ENCODE measurements around the gene DHX8.
"Not testable (repeated sequence)": the region's sequence is repeated elsewhere in the genome, so short reads cannot be mapped to it uniquely, and the experiment has no call there.

Gene DHX8

GRCh38 chr17:43483674-43484551 is at the start of gene DHX8:
DHX8 (plus strand) TSS chr17:43483975; CDS start chr17:43484038, 63 bp downstream.
- peak; percentile 97 for DNase-seq

GRCh38 chr17:43434902-43435319 is 48.9 kb upstream of the DHX8 start:
- no peak for DNase-seq

DNA sequence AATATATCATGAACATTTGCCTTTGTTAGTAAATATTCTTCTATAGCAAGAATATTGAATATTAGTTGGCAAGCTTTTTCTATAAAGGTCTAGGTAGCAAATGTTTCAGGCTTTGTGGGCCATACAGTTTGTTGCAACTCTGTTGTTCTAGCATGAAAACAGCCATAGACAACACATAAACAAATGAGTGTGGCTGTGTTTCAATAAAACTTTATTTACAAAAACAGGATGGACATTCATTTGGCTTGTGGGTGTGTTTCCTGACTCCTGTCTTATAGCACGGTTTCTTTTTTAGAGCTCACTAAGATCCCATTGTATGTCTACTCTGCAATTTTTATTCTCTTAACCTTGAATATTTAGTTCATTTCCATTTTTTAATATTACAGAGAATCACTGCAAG is 46.0 kb upstream of the DHX8 start:
- DNase-seq, result no peak

DNA sequence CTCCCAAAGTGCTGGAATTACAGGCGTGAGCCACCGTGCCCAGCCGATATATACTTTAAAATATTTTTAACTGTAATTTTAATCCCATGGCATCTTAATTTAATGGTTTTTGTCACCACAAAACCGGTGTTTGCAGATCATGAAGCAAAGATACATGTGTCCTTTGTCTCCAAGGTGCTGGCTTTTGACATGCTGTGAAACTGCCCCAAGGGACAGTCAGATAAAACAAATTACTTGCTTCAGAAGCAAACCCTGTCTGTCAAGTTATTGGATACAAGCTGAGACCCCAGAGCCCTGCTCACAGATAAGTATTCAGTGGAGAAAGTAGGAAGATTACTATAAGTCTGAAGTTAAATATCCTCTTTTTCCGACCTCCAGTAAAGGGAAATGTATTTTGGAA is 45.1 kb upstream of the DHX8 start:
- no peak for DNase-seq

DNA sequence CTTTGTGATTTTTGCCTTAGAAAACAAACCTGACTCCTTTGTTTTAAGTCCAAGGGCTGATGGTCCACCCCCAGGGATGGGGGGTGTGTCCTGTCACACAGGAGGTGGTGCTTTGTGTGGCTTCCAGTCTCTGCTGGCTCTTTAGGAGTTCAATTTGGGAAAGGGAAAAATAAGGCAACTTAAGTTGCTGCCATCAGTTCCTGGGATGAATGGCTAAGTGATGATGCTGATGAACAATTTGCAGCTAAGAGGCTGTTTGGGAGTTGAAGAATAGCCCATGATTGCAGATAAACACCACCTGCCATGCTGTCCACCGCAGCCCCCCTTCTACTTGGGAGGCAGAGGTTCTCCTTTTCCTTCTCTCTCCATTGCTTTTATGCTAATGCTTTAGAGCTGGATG is 44.7 kb upstream of the DHX8 start:
- DNase-seq, result no peak

GRCh38 chr17:43442711-43443110 is 41.1 kb upstream of the DHX8 start:
- no peak for DNase-seq

GRCh38 chr17:43443381-43443780 is 40.4 kb upstream of the DHX8 start:
- no peak for DNase-seq

GRCh38 chr17:43444223-43445008 is 39.4 kb upstream of the DHX8 start:
- DNase-seq, result no peak

GRCh38 chr17:43445009-43445589 is 38.7 kb upstream of the DHX8 start:
- DNase-seq, result no peak

GRCh38 chr17:43446773-43447172 is 37.0 kb upstream of the DHX8 start:
- no peak for DNase-seq

- DNase-seq, result no peak
Observed at GRCh38 chr17:43448720-43449469, 34.9 kb upstream of the DHX8 start.

DNA sequence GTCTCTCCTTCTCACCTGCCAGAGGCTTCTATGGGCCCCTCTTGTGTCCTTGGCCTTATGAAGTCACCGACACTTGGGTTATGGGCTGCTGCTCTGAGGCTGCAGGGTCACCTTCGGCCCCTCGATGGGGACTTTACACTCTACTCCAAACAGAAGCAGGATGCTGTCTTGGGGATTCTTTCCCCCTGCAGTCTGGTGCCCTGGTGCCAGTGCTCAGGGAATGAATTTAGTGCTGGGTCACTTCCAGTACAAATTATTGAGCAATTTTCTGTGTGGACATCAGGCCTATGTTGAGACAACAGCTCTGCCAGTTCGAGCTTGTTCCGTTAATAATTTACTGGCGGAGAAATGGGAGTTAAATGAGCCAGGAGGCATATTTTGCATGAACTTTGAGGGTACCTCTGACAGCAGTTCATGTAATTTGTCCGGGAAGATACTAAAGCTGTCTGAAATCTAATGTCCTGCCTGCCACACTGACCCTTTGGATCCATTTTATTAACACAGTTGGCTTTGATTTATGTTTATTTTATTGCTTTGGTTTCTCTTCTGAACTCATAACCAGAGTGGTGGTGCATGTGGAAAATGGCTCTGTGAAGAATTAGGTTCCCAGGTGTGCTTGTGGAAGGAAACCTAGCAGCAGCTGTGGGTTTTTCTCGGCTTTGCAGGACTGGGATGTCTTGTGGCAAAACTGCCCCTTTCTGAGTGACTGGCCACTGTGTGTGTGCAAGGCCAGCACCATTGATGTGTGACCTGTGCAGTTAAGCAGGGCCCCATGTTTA is 34.1 kb upstream of the DHX8 start:
- DNase-seq, result no peak

- DNase-seq, result not testable (repeated sequence)
Observed at GRCh38 chr17:43450791-43451190, 33.0 kb upstream of the DHX8 start.

GRCh38 chr17:43451741-43452140 is 32.0 kb upstream of the DHX8 start:
- not testable (repeated sequence) for DNase-seq

- no peak for DNase-seq
Observed at GRCh38 chr17:43453331-43453812, 30.4 kb upstream of the DHX8 start.

GRCh38 chr17:43454868-43455267 is 28.9 kb upstream of the DHX8 start:
- no peak for DNase-seq

- no peak for DNase-seq
Observed at GRCh38 chr17:43456029-43456428, 27.7 kb upstream of the DHX8 start.

GRCh38 chr17:43456661-43457361 is 27.0 kb upstream of the DHX8 start:
- DNase-seq, result no peak

DNA sequence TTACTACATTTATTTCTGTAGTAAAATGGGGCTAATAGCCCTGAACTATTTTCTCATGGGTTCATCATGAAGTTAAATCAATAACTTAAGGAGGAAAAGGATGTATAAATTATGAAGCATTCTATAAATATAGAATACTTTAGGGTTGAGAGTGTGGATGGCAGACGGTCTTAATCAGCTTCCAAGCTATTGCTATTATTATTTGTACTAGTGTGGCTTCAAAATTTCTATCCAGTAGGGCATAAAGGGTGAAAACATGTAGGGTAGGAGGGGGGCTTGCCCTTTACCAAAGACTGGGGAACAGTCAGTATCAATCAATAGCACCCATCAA is 26.4 kb upstream of the DHX8 start:
- DNase-seq, result no peak

GRCh38 chr17:43459878-43460277 is 23.9 kb upstream of the DHX8 start:
- not testable (repeated sequence) for DNase-seq

- DNase-seq, result no peak
Observed at GRCh38 chr17:43461185-43461584, 22.6 kb upstream of the DHX8 start.
